Suprapubic skin (tissue), 4 donors: ENCODE results near the gene NBEA.

ENCODE experiments used
- EP300 ChIP-seq: sonication (generic); formaldehyde crosslinking; IDR thresholded peaks from one replicate; pipeline ENCODE4 v1.6.1; 2017; ENCODE audit warnings: antibody characterized with exemption
- POLR2A ChIP-seq, 2 donors: fragments of 450-650 bp; IDR thresholded peaks; one replicate each; pipeline ENCODE4 v1.6.1; 2017; ENCODE audit warnings: antibody characterized with exemption in 2 of 2, mild to moderate bottlenecking in 2 of 2, moderate library complexity in 2 of 2
- POLR2AphosphoS5 ChIP-seq, 3 donors: sonication (generic); formaldehyde crosslinking; IDR thresholded peaks; one replicate each; pipeline ENCODE4 v1.6.1; 2017; ENCODE audit warnings: antibody characterized with exemption in 3 of 3
- TF ChIP-seq, protein P1 (sequence below), 2 donors: fragments of 200-600 bp in 1 of 2; fragments of 450-650 bp in 1 of 2; sonication (generic) in 1 of 2; IDR thresholded peaks; one replicate each; pipeline ENCODE4 v1.5.1; 2016 to 2019; ENCODE audit warnings: antibody characterized with exemption in 2 of 2, mild to moderate bottlenecking in 1 of 2, moderate library complexity in 1 of 2

GRCh38 chr13:35594096-35594495 is 652.0 kb downstream of the NBEA start:
- no peak for TF ChIP-seq POLR2A (IDR thresholded peaks at IDR 0.05)
- TF ChIP-seq, protein P1, sequence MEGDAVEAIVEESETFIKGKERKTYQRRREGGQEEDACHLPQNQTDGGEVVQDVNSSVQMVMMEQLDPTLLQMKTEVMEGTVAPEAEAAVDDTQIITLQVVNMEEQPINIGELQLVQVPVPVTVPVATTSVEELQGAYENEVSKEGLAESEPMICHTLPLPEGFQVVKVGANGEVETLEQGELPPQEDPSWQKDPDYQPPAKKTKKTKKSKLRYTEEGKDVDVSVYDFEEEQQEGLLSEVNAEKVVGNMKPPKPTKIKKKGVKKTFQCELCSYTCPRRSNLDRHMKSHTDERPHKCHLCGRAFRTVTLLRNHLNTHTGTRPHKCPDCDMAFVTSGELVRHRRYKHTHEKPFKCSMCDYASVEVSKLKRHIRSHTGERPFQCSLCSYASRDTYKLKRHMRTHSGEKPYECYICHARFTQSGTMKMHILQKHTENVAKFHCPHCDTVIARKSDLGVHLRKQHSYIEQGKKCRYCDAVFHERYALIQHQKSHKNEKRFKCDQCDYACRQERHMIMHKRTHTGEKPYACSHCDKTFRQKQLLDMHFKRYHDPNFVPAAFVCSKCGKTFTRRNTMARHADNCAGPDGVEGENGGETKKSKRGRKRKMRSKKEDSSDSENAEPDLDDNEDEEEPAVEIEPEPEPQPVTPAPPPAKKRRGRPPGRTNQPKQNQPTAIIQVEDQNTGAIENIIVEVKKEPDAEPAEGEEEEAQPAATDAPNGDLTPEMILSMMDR (IDR thresholded peaks at IDR 0.05), result no peak
- no peak for TF ChIP-seq POLR2AphosphoS5 (IDR thresholded peaks at IDR 0.05)
- no peak for TF ChIP-seq EP300
